DOHH2 (cell line): ENCODE data around the gene CYP2F1.

Source experiments
- CTCF ChIP-seq: fragments of 200-600 bp; sonication (generic); IDR thresholded peaks from one replicate; pipeline ENCODE4 v1.5.1; 2014; ENCODE audit warnings: antibody characterized with exemption, mild to moderate bottlenecking, low read depth, low read length; ENCODE audit not compliant: poor library complexity, severe bottlenecking
- EZH2phosphoT487 ChIP-seq: fragments of 200-600 bp; sonication (generic); IDR thresholded peaks from 2 replicates; pipeline ENCODE4 v1.6.1; 2017; ENCODE audit warnings: borderline replicate concordance, mild to moderate bottlenecking, antibody characterized with exemption, low read length, moderate library complexity, mixed read lengths

GRCh38 chr19:41175801-41176777, 61.9 kb downstream of the CYP2F1 start:
- TF ChIP-seq CTCF = no peak
- no peak for TF ChIP-seq EZH2phosphoT487
